HL-60 (cell line): ENCODE results near the gene MEP1B.

ENCODE experiments used
- CTCF ChIP-seq: IDR thresholded peaks from one replicate; pipeline ENCODE4 v1.5.1; 2011; ENCODE audit warnings: low read length, control low read depth, inconsistent platforms; ENCODE audit not compliant: insufficient read depth
- GABPA ChIP-seq: IDR thresholded peaks from 2 replicates; pipeline ENCODE4 v1.6.1; 2012; ENCODE audit warnings: low read depth
- POLR2AphosphoS5 ChIP-seq: IDR thresholded peaks from 2 replicates; pipeline ENCODE4 v1.6.1; 2012; ENCODE audit warnings: low read depth
- SPI1 ChIP-seq: IDR thresholded peaks from 2 replicates; pipeline ENCODE4 v1.6.1; 2012; ENCODE audit warnings: low read depth, mild to moderate bottlenecking, borderline replicate concordance
- TF ChIP-seq, protein P1 (sequence below): IDR thresholded peaks from 2 replicates; pipeline ENCODE4 v1.6.1; 2012; ENCODE audit warnings: low read depth; ENCODE audit not compliant: insufficient replicate concordance

DNA sequence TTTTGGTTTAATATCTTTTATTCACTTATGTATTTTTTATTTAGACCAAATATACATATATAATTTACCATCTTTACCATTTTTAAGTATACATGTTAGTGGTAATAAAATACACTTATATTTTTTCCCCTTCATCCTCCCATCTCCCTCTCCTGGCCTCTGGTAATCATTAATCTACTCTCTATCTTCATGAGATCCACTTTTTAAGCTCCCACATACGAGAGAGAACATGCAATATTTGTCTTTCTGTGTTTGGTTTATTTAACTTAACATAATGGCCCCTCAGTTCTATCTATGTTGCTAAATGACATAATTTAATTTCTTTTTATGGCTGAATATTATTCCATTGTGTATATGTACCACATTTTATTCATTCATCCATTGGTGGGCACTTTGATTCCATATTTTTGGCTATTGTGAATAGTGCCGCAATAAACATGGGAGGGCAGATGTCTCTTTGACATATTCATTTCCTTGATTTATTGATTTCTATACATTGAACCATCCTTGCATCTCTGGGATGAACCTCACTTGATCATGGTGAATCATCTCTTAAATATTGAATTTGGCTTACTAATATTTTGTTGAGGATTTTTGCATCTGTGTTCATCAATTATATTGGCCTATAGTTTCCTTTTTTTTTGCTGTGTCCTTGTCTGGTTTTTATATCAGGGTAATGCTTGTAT is 41.5 kb upstream of the MEP1B start:
- TF ChIP-seq CTCF = no peak
- no peak for TF ChIP-seq POLR2AphosphoS5
- TF ChIP-seq, protein P1, sequence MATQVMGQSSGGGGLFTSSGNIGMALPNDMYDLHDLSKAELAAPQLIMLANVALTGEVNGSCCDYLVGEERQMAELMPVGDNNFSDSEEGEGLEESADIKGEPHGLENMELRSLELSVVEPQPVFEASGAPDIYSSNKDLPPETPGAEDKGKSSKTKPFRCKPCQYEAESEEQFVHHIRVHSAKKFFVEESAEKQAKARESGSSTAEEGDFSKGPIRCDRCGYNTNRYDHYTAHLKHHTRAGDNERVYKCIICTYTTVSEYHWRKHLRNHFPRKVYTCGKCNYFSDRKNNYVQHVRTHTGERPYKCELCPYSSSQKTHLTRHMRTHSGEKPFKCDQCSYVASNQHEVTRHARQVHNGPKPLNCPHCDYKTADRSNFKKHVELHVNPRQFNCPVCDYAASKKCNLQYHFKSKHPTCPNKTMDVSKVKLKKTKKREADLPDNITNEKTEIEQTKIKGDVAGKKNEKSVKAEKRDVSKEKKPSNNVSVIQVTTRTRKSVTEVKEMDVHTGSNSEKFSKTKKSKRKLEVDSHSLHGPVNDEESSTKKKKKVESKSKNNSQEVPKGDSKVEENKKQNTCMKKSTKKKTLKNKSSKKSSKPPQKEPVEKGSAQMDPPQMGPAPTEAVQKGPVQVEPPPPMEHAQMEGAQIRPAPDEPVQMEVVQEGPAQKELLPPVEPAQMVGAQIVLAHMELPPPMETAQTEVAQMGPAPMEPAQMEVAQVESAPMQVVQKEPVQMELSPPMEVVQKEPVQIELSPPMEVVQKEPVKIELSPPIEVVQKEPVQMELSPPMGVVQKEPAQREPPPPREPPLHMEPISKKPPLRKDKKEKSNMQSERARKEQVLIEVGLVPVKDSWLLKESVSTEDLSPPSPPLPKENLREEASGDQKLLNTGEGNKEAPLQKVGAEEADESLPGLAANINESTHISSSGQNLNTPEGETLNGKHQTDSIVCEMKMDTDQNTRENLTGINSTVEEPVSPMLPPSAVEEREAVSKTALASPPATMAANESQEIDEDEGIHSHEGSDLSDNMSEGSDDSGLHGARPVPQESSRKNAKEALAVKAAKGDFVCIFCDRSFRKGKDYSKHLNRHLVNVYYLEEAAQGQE = no peak
- no peak for TF ChIP-seq GABPA
- TF ChIP-seq SPI1 = no peak
